Stomach (tissue), 4 donors: ENCODE data around the gene AFDN.

Experiments
- EP300 ChIP-seq: sonication (generic); formaldehyde crosslinking; IDR thresholded peaks from one replicate; pipeline ENCODE4 v1.6.1; 2017; ENCODE audit warnings: antibody characterized with exemption
- POLR2A ChIP-seq, 4 donors: fragments of 450-650 bp; IDR thresholded peaks; one replicate each; pipeline ENCODE4 v1.6.1; 2016; ENCODE audit warnings: antibody characterized with exemption in 4 of 4, control low read depth in 2 of 4, mild to moderate bottlenecking in 1 of 4, moderate library complexity in 1 of 4
- TF ChIP-seq, protein P1 (sequence below), 7 experiments: fragments of 450-650 bp in 4 of 7; fragments of 200-600 bp in 3 of 7; sonication (generic) in 3 of 7; IDR thresholded peaks; one replicate each; pipeline ENCODE4 v1.5.1; 2016 to 2019; ENCODE audit warnings: antibody characterized with exemption in 7 of 7, control low read depth in 2 of 7, mild to moderate bottlenecking in 1 of 7

GRCh38 chr6:167835260-167835659 is 8.5 kb downstream of the AFDN start:
- TF ChIP-seq, protein P1, sequence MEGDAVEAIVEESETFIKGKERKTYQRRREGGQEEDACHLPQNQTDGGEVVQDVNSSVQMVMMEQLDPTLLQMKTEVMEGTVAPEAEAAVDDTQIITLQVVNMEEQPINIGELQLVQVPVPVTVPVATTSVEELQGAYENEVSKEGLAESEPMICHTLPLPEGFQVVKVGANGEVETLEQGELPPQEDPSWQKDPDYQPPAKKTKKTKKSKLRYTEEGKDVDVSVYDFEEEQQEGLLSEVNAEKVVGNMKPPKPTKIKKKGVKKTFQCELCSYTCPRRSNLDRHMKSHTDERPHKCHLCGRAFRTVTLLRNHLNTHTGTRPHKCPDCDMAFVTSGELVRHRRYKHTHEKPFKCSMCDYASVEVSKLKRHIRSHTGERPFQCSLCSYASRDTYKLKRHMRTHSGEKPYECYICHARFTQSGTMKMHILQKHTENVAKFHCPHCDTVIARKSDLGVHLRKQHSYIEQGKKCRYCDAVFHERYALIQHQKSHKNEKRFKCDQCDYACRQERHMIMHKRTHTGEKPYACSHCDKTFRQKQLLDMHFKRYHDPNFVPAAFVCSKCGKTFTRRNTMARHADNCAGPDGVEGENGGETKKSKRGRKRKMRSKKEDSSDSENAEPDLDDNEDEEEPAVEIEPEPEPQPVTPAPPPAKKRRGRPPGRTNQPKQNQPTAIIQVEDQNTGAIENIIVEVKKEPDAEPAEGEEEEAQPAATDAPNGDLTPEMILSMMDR (IDR thresholded peaks at IDR 0.05) = no peak
- no peak for TF ChIP-seq POLR2A (IDR thresholded peaks at IDR 0.05)
- TF ChIP-seq EP300 = no peak
